GM23338 (cell line): Measurements from ENCODE around the gene ANKRD60. TPM values are rescaled to one million over a fixed set of nuclear protein-coding genes. Genes with fewer than 3 reads are reported as not detected.

Source experiments
- ATAC-seq: fragments of 200-7000 bp; cut with Tn5 transposase; 3 replicates; pipeline ENCODE4 v1.9.1; 2020
- DNase-seq: peaks from one replicate; pipeline ENCODE4 v3.0.0-alpha.2; 2015; ENCODE audit warnings: low spot score
- H2AFZ ChIP-seq: fragments of 200-600 bp; sonication (generic); 2 replicates; pipeline ENCODE4 v1.8.0; 2016; ENCODE audit warnings: antibody characterized with exemption, mild to moderate bottlenecking, moderate library complexity
- H3F3A ChIP-seq: fragments of 200-600 bp; sonication (generic); replicated peaks from 2 replicates; pipeline ENCODE4 v1.8.0; 2017; ENCODE audit warnings: antibody characterized with exemption, mixed run types, low read depth
- H3K27ac ChIP-seq: fragments of 200-600 bp; sonication (generic); 2 replicates; pipeline ENCODE4 v1.6.1; 2016; ENCODE audit warnings: low read depth
- H3K27me3 ChIP-seq: fragments of 200-600 bp; sonication (generic); 2 replicates; pipeline ENCODE4 v1.8.0; 2016; ENCODE audit warnings: mild to moderate bottlenecking, mixed run types, moderate library complexity; ENCODE audit not compliant: insufficient read depth
- H3K36me3 ChIP-seq: fragments of 200-600 bp; sonication (generic); 2 replicates; pipeline ENCODE4 v1.8.0; 2016; ENCODE audit warnings: mild to moderate bottlenecking; ENCODE audit not compliant: insufficient read depth
- H3K4me1 ChIP-seq: fragments of 200-600 bp; sonication (generic); 2 replicates; pipeline ENCODE4 v1.8.0; 2016; ENCODE audit warnings: mild to moderate bottlenecking, moderate library complexity; ENCODE audit not compliant: insufficient read depth
- H3K4me2 ChIP-seq: fragments of 200-600 bp; sonication (generic); 2 replicates; pipeline ENCODE4 v1.7.1; 2017; ENCODE audit warnings: mixed run types
- H3K4me3 ChIP-seq: fragments of 200-600 bp; sonication (generic); 2 replicates; pipeline ENCODE4 v1.6.1; 2016; ENCODE audit warnings: mixed run types
- H3K79me2 ChIP-seq: fragments of 200-600 bp; sonication (generic); replicated peaks from 2 replicates; pipeline ENCODE4 v1.8.0; 2017; ENCODE audit warnings: mild to moderate bottlenecking; ENCODE audit not compliant: insufficient read depth
- H3K9me2 ChIP-seq: fragments of 200-600 bp; sonication (generic); 2 replicates; pipeline ENCODE4 v1.8.0; 2017; ENCODE audit not compliant: insufficient read depth
- H4K20me1 ChIP-seq: fragments of 200-600 bp; sonication (generic); replicated peaks from 2 replicates; pipeline ENCODE4 v1.8.0; 2017; ENCODE audit warnings: mild to moderate bottlenecking; ENCODE audit not compliant: insufficient read depth
- H3K27ac Mint-ChIP-seq: 2 replicates; pipeline ENCODE4 v1.8.0; 2020; ENCODE audit warnings: inconsistent platforms, mild to moderate bottlenecking, moderate library complexity, mixed read lengths
- H3K27me3 Mint-ChIP-seq: 3 replicates; pipeline ENCODE4 v1.8.0; 2022; ENCODE audit warnings: low read depth, mild to moderate bottlenecking, moderate library complexity, mixed read lengths, inconsistent platforms; ENCODE audit not compliant: insufficient read depth, poor library complexity
- H3K36me3 Mint-ChIP-seq: 3 replicates; pipeline ENCODE4 v1.8.0; 2021; ENCODE audit warnings: low read depth, mild to moderate bottlenecking, inconsistent platforms, moderate library complexity, mixed read lengths
- H3K4me1 Mint-ChIP-seq: 3 replicates; pipeline ENCODE4 v1.8.0; 2020; ENCODE audit warnings: mild to moderate bottlenecking, inconsistent platforms, mixed read lengths
- H3K4me3 Mint-ChIP-seq: 3 replicates; pipeline ENCODE4 v1.8.0; 2021; ENCODE audit warnings: moderate library complexity, mild to moderate bottlenecking, inconsistent platforms, mixed read lengths
- H3K9me3 Mint-ChIP-seq: 3 replicates; pipeline ENCODE4 v1.8.0; 2020; ENCODE audit warnings: moderate library complexity, mild to moderate bottlenecking, inconsistent platforms, mixed read lengths
- CREB1 ChIP-seq: fragments of 250-450 bp; sonication (Bioruptor Pico); IDR thresholded peaks from 2 replicates; pipeline ENCODE4 v1.5.0; 2020; ENCODE audit warnings: low read depth, mild to moderate bottlenecking, moderate library complexity
- CTCF ChIP-seq, 2 experiments: fragments of 200-600 bp in 1 of 2; sonication (generic) in 1 of 2; conservative IDR thresholded peaks; 2 replicates each; pipeline versions ENCODE4 v1.5.1 to v1.6.1; 2016 to 2017; ENCODE audit warnings: antibody characterized with exemption in 2 of 2, low read depth in 2 of 2, mild to moderate bottlenecking in 2 of 2, moderate library complexity in 1 of 2
- ETS1 ChIP-seq: IDR thresholded peaks from 2 replicates; pipeline ENCODE4 v1.6.1; 2016; ENCODE audit warnings: antibody characterized with exemption
- EZH2 ChIP-seq: fragments of 200-600 bp; sonication (generic); IDR thresholded peaks from one replicate; pipeline ENCODE4 v1.8.0; 2017; ENCODE audit warnings: antibody characterized with exemption, mild to moderate bottlenecking, low read depth; ENCODE audit not compliant: unreplicated experiment
- EZH2phosphoT487 ChIP-seq: fragments of 200-600 bp; sonication (generic); IDR thresholded peaks from one replicate; pipeline ENCODE4 v1.8.1; 2018; ENCODE audit warnings: antibody characterized with exemption; ENCODE audit not compliant: unreplicated experiment
- JUNB ChIP-seq: IDR thresholded peaks from one replicate; pipeline ENCODE4 v1.6.1; 2016; ENCODE audit warnings: antibody characterized with exemption; ENCODE audit not compliant: unreplicated experiment
- NANOG ChIP-seq: IDR thresholded peaks from 2 replicates; pipeline ENCODE4 v1.6.1; 2016; ENCODE audit warnings: antibody characterized with exemption, borderline replicate concordance
- POLR2AphosphoS5 ChIP-seq: IDR thresholded peaks from 2 replicates; pipeline ENCODE4 v1.6.1; 2016; ENCODE audit warnings: antibody characterized with exemption, low read depth
- REST ChIP-seq: IDR thresholded peaks from one replicate; pipeline ENCODE4 v1.6.1; 2018; ENCODE audit warnings: antibody characterized with exemption; ENCODE audit not compliant: unreplicated experiment
- STAT1 ChIP-seq: IDR thresholded peaks from one replicate; pipeline ENCODE4 v1.6.1; 2016; ENCODE audit warnings: antibody characterized with exemption; ENCODE audit not compliant: unreplicated experiment
- ZNF114 ChIP-seq: fragments of 250-450 bp; sonication (Bioruptor Pico); IDR thresholded peaks from 2 replicates; pipeline ENCODE4 v1.5.0; 2020; ENCODE audit warnings: mild to moderate bottlenecking, moderate library complexity
- ZNF331 ChIP-seq: fragments of 250-450 bp; sonication (Bioruptor Pico); IDR thresholded peaks from 2 replicates; pipeline ENCODE4 v1.5.0; 2020; ENCODE audit warnings: low read depth, mild to moderate bottlenecking, moderate library complexity
- ZNF462 ChIP-seq: fragments of 250-450 bp; sonication (Bioruptor Pico); IDR thresholded peaks from 2 replicates; pipeline ENCODE4 v1.5.0; 2020; ENCODE audit warnings: mild to moderate bottlenecking, moderate library complexity
- polyA plus RNA-seq: library from polyadenylated mRNA; unstranded; fragments of >200 nt; fragmentation: Nextera tagmentation; extraction: Ambion mirVana; gene quantifications from 2 replicates; pipeline ENCODE4 v1.2.1, GENCODE V29; 2016
- total RNA-seq: library from RNA; depleted of rRNA; stranded (reverse); fragments of >200 nt; shearing (Covaris generic); gene quantifications from 2 replicates; pipeline ENCODE4 v1.2.3, GENCODE V29; 2014

The ANKRD60 gene
- total and polyA plus RNA-seq, 2 experiments from 2014 or later: not detected

- Histone ChIP-seq H3K79me2 (no peaks in the 10 kb centered on the region), H4K20me1 (no peaks in the 10 kb centered on the region), H3F3A (no peaks in the 10 kb centered on the region), H3K27ac (no peak overlapping the region), H3K36me3 (peaks cover 4% of the 10 kb centered on the region), H3K4me2 (no peak overlapping the region), H3K27me3 (no peaks in the 10 kb centered on the region), H3K4me3 (no peak overlapping the region), H2AFZ (no peak overlapping the region), H3K4me1 (no peaks in the 10 kb centered on the region), H3K9me2 (no peaks in the 10 kb centered on the region)
- Mint-ChIP-seq H3K4me1 (peaks cover 12% of the 10 kb centered on the region; the same call in 2 of the 3 replicates), H3K9me3 (no peaks in the 10 kb centered on the region), H3K4me3 (no peak overlapping the region), H3K36me3 (peaks cover 35% of the 10 kb centered on the region), H3K27ac (no peak overlapping the region), H3K27me3 (peaks cover 3% of the 10 kb centered on the region)
- DNase-seq: no peak
- TF ChIP-seq POLR2AphosphoS5: no peak
- TF ChIP-seq EZH2phosphoT487: no peak
- no peak for TF ChIP-seq STAT1
- no peak for TF ChIP-seq REST
- no peak for TF ChIP-seq CTCF (conservative IDR thresholded peaks at IDR 0.05; ENCODE audit: low read depth in 2 of 2)
- TF ChIP-seq ZNF331: no peak
- no peak for TF ChIP-seq CREB1 (CRISPR knock-in tag)
- no peak for TF ChIP-seq EZH2
- TF ChIP-seq NANOG: no peak
- TF ChIP-seq JUNB: no peak
- TF ChIP-seq ZNF114 (CRISPR knock-in tag): no peak
- TF ChIP-seq ZNF462 (CRISPR knock-in tag): no peak
- no peak for TF ChIP-seq ETS1
- ATAC-seq: no peak
Observed at GRCh38 chr20:58243653-58244410, 15.4 kb upstream of the ANKRD60 start.
